Adipose tissue (tissue), 3 donors: ENCODE measurements around the gene UBR4. TPM values are rescaled to one million over a fixed set of nuclear protein-coding genes. Genes with fewer than 3 reads are reported as not detected.

ENCODE experiments used
- H3K27ac ChIP-seq: one replicate; pipeline ENCODE4 v1.5.1; 2013; ENCODE audit warnings: low read depth, low read length
- WGBS, 3 donors: extraction: QIAGEN DNeasy Blood & Tissue Kit; methylation state at CpG; one replicate each; pipeline ENCODE4 v1.1.7; 2013; 5-methylcytosine and 5-hydroxymethylcytosine counted together
- polyA plus RNA-seq, 3 donors: library from polyadenylated mRNA; stranded (reverse); fragments of 200-250 nt; gene quantifications; one replicate each; pipeline ENCODE4 v1.2.3, GENCODE V29; 2013
- donor health status: healthy with polysubstance abuse.
- donor health status: Bipolar disorder and iron deficiency.
- donor health status: healthy.

Gene UBR4
- polyA plus RNA-seq, 3 donors = 37.3 to 80.4 (median 76.5) TPM

GRCh38 chr1:19070891-19071621 is 139.0 kb downstream of the UBR4 start:
- no peak overlapping the region for H3K27ac ChIP-seq
- 59 to 78% (median 64%) methylated on average over 17 of the region's 17 CpGs for WGBS, 3 donors

GRCh38 chr1:19070197-19070651 is 139.8 kb downstream of the UBR4 start:
- H3K27ac ChIP-seq = no peak overlapping the region
- 64 to 72% (median 68%) methylated on average over 9 of the region's 9 CpGs for WGBS, 3 donors

GRCh38 chr1:19068639-19069276 is 141.3 kb downstream of the UBR4 start:
- WGBS, 3 donors = 69 to 70% (median 70%) methylated on average over 11 of the region's 11 CpGs
- no peak overlapping the region for H3K27ac ChIP-seq

- 40 to 63% (median 56%) methylated on average over 13 to 14 of the region's 14 CpGs for WGBS, 3 donors
- no peak overlapping the region for H3K27ac ChIP-seq
Observed at GRCh38 chr1:19067912-19068638, 142.0 kb downstream of the UBR4 start.

GRCh38 chr1:19067182-19067911 is 142.7 kb downstream of the UBR4 start:
- H3K27ac ChIP-seq = no peak overlapping the region
- 31 to 57% (median 47%) methylated on average over 17 of the region's 17 CpGs for WGBS, 3 donors

- H3K27ac ChIP-seq = no peak overlapping the region
- 49 to 59% (median 49%) methylated on average over 10 of the region's 10 CpGs for WGBS, 3 donors
Observed at GRCh38 chr1:19066874-19067181, 143.2 kb downstream of the UBR4 start.

- H3K27ac ChIP-seq = no peak overlapping the region
- WGBS, 3 donors = 61 to 79% (median 76%) methylated on average over 14 of the region's 14 CpGs
Observed at GRCh38 chr1:19066248-19066873, 143.7 kb downstream of the UBR4 start.

- no peak overlapping the region for H3K27ac ChIP-seq
- WGBS, 3 donors = 80 to 84% (median 83%) methylated on average over 15 to 16 of the region's 16 CpGs
Observed at GRCh38 chr1:19065526-19066247, 144.4 kb downstream of the UBR4 start.

- no peak overlapping the region for H3K27ac ChIP-seq
- 91 to 95% (median 92%) methylated on average over 16 of the region's 16 CpGs for WGBS, 3 donors
Observed at GRCh38 chr1:19064906-19065450, 145.1 kb downstream of the UBR4 start.

GRCh38 chr1:19063122-19063521 is 146.9 kb downstream of the UBR4 start:
- no peak overlapping the region for H3K27ac ChIP-seq
- 81 to 89% (median 85%) methylated on average over 11 to 12 of the region's 12 CpGs for WGBS, 3 donors

GRCh38 chr1:19062258-19063029 is 147.6 kb downstream of the UBR4 start:
- WGBS, 3 donors = 70 to 92% (median 84%) methylated on average over 8 of the region's 8 CpGs
- H3K27ac ChIP-seq = no peak overlapping the region

- no peak overlapping the region for H3K27ac ChIP-seq
- 73 to 87% (median 85%) methylated on average over 2 of the region's 2 CpGs for WGBS, 3 donors
Observed at GRCh38 chr1:19061798-19062197, 148.3 kb downstream of the UBR4 start.

GRCh38 chr1:19061343-19061742 is 148.7 kb downstream of the UBR4 start:
- WGBS, 3 donors = 95 to 100% (median 97%) methylated on average over 1 of the region's 1 CpG

GRCh38 chr1:19059773-19060172 is 150.3 kb downstream of the UBR4 start:
- 47 to 60% (median 55%) methylated on average over 4 of the region's 4 CpGs for WGBS, 3 donors
- no peak overlapping the region for H3K27ac ChIP-seq

More at GRCh38 chr1:19061343-19061742, 148.7 kb downstream of the UBR4 start:
- H3K27ac ChIP-seq = no peak overlapping the region

GRCh38 chr1:19058476-19058797 is 151.6 kb downstream of the UBR4 start:
- H3K27ac ChIP-seq = no peak overlapping the region
- WGBS, 3 donors = 48 to 78% (median 49%) methylated on average over 8 of the region's 8 CpGs

- no peak overlapping the region for H3K27ac ChIP-seq
- 52 to 78% (median 57%) methylated on average over 14 to 15 of the region's 15 CpGs for WGBS, 3 donors
Observed at GRCh38 chr1:19057784-19058475, 152.1 kb downstream of the UBR4 start.
